Activated B cell treated with CpG ODN at 0.5 μM for 24 hours (primary cell): ENCODE measurements around the gene TRDN. TPM values are rescaled to one million over a fixed set of nuclear protein-coding genes. Genes with fewer than 3 reads are reported as not detected.

Experiments used
- ATAC-seq: fragments of 200-7000 bp; cut with Tn5 transposase; one replicate; pipeline ENCODE4 v1.10.0; 2021; ENCODE audit warnings: low read depth, mild to moderate bottlenecking, moderate library complexity
- CTCF ChIA-PET: fragments of 350-600 bp; sonication (Branson Sonifier 250); formaldehyde crosslinking; loops from one replicate; lab custom pipeline; 2021; ENCODE audit warnings: antibody characterized with exemption; lab: Charles Lee
- POLR2A ChIA-PET: fragments of 350-600 bp; sonication (Branson Sonifier 250); formaldehyde crosslinking; loops from one replicate; lab custom pipeline; 2021; ENCODE audit warnings: antibody characterized with exemption; lab: Charles Lee
- DNase-seq: peaks from one replicate; pipeline ENCODE4 v3.0.0; 2022
- H3K27ac Mint-ChIP-seq: one replicate; pipeline ENCODE4 v1.8.0; 2020; ENCODE audit warnings: mixed read lengths
- H3K27me3 Mint-ChIP-seq: one replicate; pipeline ENCODE4 v1.8.0; 2021; ENCODE audit warnings: mixed read lengths
- H3K36me3 Mint-ChIP-seq: one replicate; pipeline ENCODE4 v1.8.0; 2021; ENCODE audit warnings: low read depth, mixed read lengths
- H3K4me1 Mint-ChIP-seq: one replicate; pipeline ENCODE4 v1.8.0; 2021; ENCODE audit warnings: mixed read lengths
- H3K4me3 Mint-ChIP-seq: one replicate; pipeline ENCODE4 v1.8.0; 2020; ENCODE audit warnings: mild to moderate bottlenecking, mixed read lengths
- H3K9me3 Mint-ChIP-seq: one replicate; pipeline ENCODE4 v1.8.0; 2020; ENCODE audit warnings: mixed read lengths
- intact Hi-C: fragments of 100-400 bp; cut with micrococcal nuclease; formaldehyde crosslinking; loops from one replicate; pipeline ENCODE4 v1.15.1; 2024
- total RNA-seq: library from RNA; stranded (reverse); gene quantifications from 2 replicates; pipeline ENCODE4 v1.2.3, GENCODE V29; 2022
- TF ChIP-seq, protein P1 (sequence below): fragments of 200-600 bp; IDR thresholded peaks from one replicate; pipeline ENCODE4 v1.8.0; 2022; ENCODE audit warnings: antibody characterized with exemption, mild to moderate bottlenecking

The TRDN gene
- total RNA-seq, 1 donor from 2014 or later = not detected

DNA sequence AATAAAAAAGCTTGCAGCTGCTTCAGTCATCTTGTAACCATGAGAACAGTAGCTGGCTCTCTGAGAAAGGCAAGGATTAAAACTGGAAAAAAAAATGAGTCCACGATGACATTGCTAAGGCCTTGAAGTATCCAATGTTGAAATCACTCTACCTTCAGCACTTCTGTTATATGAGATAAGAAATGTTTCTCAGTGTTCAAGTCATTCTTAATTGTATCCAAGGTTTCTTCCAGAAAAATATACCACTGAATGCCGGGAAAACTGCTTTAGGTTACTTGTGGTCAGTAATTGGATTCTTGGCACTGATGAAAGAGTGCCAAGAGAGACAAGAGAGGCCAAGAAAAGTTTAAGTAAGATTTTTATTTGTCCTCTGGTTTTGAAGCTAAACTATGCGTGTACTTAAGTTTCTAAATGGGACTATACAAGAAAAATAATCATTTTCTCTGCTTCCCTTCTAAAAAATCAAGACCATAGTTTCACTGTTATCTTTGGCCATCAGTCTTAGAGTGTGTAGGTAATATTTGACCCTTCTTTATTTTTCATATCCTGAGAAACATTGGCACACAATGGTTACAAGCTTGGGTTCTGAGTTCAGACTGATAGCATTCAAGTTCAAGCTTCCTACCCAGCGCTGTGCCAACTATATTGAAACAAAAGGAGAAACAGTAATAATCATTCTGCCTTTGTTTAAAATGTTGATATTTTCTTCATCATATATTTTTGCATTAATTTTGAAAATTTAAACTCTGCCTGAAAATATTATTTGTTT is 84.6 kb downstream of the TRDN start:
- POLR2A ChIA-PET = no interaction called here
- no peaks in the 10 kb centered on the region for H3K4me1 Mint-ChIP-seq
- H3K27me3 Mint-ChIP-seq = no peaks in the 10 kb centered on the region
- TF ChIP-seq, protein P1, sequence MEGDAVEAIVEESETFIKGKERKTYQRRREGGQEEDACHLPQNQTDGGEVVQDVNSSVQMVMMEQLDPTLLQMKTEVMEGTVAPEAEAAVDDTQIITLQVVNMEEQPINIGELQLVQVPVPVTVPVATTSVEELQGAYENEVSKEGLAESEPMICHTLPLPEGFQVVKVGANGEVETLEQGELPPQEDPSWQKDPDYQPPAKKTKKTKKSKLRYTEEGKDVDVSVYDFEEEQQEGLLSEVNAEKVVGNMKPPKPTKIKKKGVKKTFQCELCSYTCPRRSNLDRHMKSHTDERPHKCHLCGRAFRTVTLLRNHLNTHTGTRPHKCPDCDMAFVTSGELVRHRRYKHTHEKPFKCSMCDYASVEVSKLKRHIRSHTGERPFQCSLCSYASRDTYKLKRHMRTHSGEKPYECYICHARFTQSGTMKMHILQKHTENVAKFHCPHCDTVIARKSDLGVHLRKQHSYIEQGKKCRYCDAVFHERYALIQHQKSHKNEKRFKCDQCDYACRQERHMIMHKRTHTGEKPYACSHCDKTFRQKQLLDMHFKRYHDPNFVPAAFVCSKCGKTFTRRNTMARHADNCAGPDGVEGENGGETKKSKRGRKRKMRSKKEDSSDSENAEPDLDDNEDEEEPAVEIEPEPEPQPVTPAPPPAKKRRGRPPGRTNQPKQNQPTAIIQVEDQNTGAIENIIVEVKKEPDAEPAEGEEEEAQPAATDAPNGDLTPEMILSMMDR = no peak
- no peaks in the 10 kb centered on the region for H3K36me3 Mint-ChIP-seq
- peaks cover 7% of the 10 kb centered on the region for H3K9me3 Mint-ChIP-seq
- CTCF ChIA-PET = no interaction called here
- no peak overlapping the region for H3K4me3 Mint-ChIP-seq
- ATAC-seq (no peak), DNase-seq (no peak)
- H3K27ac Mint-ChIP-seq = no peak overlapping the region
- intact Hi-C loops = no loop called here

DNA sequence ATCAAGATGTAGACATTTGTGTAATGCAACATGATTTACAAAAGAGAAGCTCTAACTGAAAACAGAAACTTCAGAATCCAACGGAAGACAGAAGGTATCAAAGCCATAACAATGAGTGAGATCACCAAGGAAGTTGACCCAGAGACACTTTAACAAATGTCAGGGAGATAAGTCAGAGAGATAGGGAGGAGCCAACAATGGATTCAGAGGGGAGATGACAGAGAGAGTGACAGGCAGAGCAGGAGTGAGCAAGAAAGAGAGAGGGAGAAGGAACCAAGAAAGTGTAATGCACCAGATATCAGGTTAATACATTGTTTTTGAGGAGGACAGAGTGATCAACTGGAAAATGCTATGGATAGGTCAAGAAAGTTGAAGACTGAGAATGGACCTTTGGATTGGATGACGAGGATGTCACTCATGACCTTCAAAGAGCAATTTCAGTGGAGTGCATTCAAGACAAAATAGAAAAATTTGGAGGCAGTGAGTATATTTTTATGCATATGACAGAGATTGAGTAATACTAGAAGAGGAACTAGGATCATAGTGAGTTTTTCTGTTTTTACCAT is 86.6 kb downstream of the TRDN start:
- POLR2A ChIA-PET = no interaction called here
- CTCF ChIA-PET = no interaction called here

DNA sequence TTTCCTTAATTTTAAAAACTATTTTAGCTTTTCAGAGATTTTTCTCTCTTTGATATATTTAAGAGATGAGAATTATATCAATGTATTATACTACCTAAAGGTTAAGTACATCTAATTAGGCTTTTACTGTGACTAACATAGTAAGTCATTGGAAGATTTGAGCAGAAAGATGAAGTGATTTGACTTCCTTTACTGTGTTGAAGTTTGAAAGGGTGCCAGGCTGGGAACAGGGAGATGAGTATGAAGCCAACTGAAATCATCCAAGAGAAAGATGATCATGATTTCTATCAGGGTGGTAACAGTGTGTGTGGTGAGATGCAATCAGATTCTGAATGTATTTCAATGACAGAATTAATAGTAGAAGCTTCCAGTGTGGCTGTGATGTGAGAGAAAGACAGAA is 87.3 kb downstream of the TRDN start:
- TF ChIP-seq, protein P1 = no peak
- intact Hi-C loops = no loop called here
- CTCF ChIA-PET = no interaction called here
- H3K27me3 Mint-ChIP-seq = no peaks in the 10 kb centered on the region
- H3K4me1 Mint-ChIP-seq = no peaks in the 10 kb centered on the region
- POLR2A ChIA-PET = no interaction called here
- ATAC-seq (no peak), DNase-seq (no peak)
- no peak overlapping the region for H3K27ac Mint-ChIP-seq
- H3K9me3 Mint-ChIP-seq = peaks cover 3% of the 10 kb centered on the region
- no peaks in the 10 kb centered on the region for H3K36me3 Mint-ChIP-seq
- H3K4me3 Mint-ChIP-seq = no peak overlapping the region

More for the DNA sequence above, 86.6 kb downstream of the TRDN start:
- no peaks in the 10 kb centered on the region for H3K36me3 Mint-ChIP-seq
- no peak for ATAC-seq
- intact Hi-C loops = no loop called here
- no peaks in the 10 kb centered on the region for H3K27me3 Mint-ChIP-seq
- no peaks in the 10 kb centered on the region for H3K4me1 Mint-ChIP-seq
- H3K9me3 Mint-ChIP-seq = peaks cover 3% of the 10 kb centered on the region
- DNase-seq = no peak
- TF ChIP-seq, protein P1 = no peak
- no peak overlapping the region for H3K27ac Mint-ChIP-seq
- H3K4me3 Mint-ChIP-seq = no peak overlapping the region

DNA sequence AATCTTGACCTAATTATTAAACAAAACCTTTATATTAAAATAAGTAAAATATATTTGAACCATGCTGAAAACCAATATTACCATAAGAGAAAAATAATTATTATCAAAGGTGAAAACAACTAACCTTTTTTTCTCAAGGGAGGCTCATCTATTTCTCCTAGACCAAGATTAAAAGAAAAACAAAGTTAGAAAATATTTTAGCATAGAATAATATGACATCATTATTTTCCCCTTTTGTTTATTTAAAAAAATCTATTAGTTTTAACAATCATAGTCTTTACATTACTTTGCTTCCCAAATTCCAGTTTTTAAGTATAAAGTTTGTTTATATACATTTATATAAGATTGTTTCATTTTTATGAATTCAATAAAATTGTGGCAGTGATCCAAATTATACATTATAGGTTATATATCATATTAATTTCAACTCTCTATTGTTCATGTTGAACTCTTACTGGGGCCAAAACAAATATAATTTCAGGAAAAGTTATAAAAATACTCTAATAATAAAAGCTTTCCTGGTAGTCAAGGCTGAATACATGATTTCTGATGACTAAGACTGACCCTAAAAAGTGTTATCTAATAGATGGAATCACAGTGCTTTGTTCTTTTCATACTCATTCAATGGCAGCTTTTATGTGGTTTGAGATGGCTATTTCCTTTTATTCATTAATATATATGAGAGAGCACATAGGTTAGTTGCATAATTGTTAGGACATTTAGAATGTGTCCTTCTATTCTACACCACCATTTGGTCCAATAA is 89.4 kb downstream of the TRDN start:
- ATAC-seq (no peak), DNase-seq (no peak)
- Mint-ChIP-seq H3K36me3 (no peaks in the 10 kb centered on the region), H3K27ac (no peak overlapping the region), H3K4me1 (no peaks in the 10 kb centered on the region), H3K4me3 (no peak overlapping the region), H3K9me3 (no peaks in the 10 kb centered on the region), H3K27me3 (no peaks in the 10 kb centered on the region)
- CTCF ChIA-PET = no interaction called here
- intact Hi-C loops = no loop called here
- TF ChIP-seq, protein P1 = no peak
- POLR2A ChIA-PET = no interaction called here

DNA sequence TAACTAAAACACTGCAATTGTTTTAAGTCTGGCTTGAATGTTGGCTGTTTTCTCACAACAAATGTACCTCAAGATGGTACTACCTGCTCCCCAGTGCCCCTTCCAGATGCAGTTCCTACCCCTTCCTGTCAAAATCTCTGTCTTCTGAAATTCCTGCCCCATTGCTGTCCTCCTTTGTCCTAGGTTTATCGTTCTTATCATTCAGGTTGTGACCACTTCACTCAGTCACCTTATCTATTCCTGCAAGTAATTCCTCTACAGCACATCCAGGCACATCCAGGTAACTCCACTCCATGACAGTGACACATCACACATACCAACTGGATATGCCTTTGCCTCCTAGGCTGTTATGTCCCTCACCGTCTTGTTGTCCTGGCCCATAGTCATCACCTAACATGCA is 90.2 kb downstream of the TRDN start:
- no peak overlapping the region for H3K27ac Mint-ChIP-seq
- no peak for DNase-seq
- no peak overlapping the region for H3K4me3 Mint-ChIP-seq
- H3K4me1 Mint-ChIP-seq = no peaks in the 10 kb centered on the region
- ATAC-seq = no peak
- TF ChIP-seq, protein P1 = no peak
- CTCF ChIA-PET = no interaction called here
- POLR2A ChIA-PET = no interaction called here
- H3K9me3 Mint-ChIP-seq = no peaks in the 10 kb centered on the region
- no peaks in the 10 kb centered on the region for H3K36me3 Mint-ChIP-seq
- no peaks in the 10 kb centered on the region for H3K27me3 Mint-ChIP-seq
- intact Hi-C loops = no loop called here
